Neuron (in vitro differentiated cells): ENCODE measurements around the gene C4orf50.

Source experiments
- H2AFZ ChIP-seq: one replicate; pipeline ENCODE4 v1.6.1; 2013; ENCODE audit warnings: low read depth, mild to moderate bottlenecking, inconsistent platforms, low read length, moderate library complexity
- H3K27me3 ChIP-seq: one replicate; pipeline ENCODE4 v1.6.1; 2013; ENCODE audit warnings: low read length; ENCODE audit not compliant: insufficient read depth
- H3K36me3 ChIP-seq: one replicate; pipeline ENCODE4 v1.6.1; 2013; ENCODE audit warnings: low read length; ENCODE audit not compliant: insufficient read depth
- H3K4me1 ChIP-seq: one replicate; pipeline ENCODE4 v1.6.1; 2013; ENCODE audit warnings: low read length; ENCODE audit not compliant: insufficient read depth
- H3K4me3 ChIP-seq: 2 replicates; pipeline ENCODE4 v1.5.1; 2013; ENCODE audit warnings: mild to moderate bottlenecking, low read length, moderate library complexity
- H3K9me3 ChIP-seq: one replicate; pipeline ENCODE4 v1.6.1; 2013; ENCODE audit warnings: low read length

C4orf50 gene

GRCh38 chr4:6038711-6039110 is 20.5 kb upstream of the C4orf50 start:
- Histone ChIP-seq H2AFZ (no peak overlapping the region), H3K4me3 (no peak overlapping the region), H3K9me3 (no peaks in the 10 kb centered on the region), H3K27me3 (peaks cover 16% of the 10 kb centered on the region), H3K36me3 (no peaks in the 10 kb centered on the region), H3K4me1 (no peaks in the 10 kb centered on the region)

- Histone ChIP-seq H3K36me3 (no peaks in the 10 kb centered on the region), H3K4me3 (no peak overlapping the region), H3K9me3 (no peaks in the 10 kb centered on the region), H3K27me3 (peaks cover 4% of the 10 kb centered on the region), H2AFZ (no peak overlapping the region), H3K4me1 (no peaks in the 10 kb centered on the region)
Measured at GRCh38 chr4:6035786-6036185, 17.6 kb upstream of the C4orf50 start.

- no peaks in the 10 kb centered on the region for H3K27me3 ChIP-seq
- no peaks in the 10 kb centered on the region for H3K36me3 ChIP-seq
- H2AFZ ChIP-seq = no peak overlapping the region
- H3K9me3 ChIP-seq = no peaks in the 10 kb centered on the region
- no peaks in the 10 kb centered on the region for H3K4me1 ChIP-seq
- H3K4me3 ChIP-seq = no peak overlapping the region
Measured at GRCh38 chr4:6033381-6033780, 15.2 kb upstream of the C4orf50 start.

DNA sequence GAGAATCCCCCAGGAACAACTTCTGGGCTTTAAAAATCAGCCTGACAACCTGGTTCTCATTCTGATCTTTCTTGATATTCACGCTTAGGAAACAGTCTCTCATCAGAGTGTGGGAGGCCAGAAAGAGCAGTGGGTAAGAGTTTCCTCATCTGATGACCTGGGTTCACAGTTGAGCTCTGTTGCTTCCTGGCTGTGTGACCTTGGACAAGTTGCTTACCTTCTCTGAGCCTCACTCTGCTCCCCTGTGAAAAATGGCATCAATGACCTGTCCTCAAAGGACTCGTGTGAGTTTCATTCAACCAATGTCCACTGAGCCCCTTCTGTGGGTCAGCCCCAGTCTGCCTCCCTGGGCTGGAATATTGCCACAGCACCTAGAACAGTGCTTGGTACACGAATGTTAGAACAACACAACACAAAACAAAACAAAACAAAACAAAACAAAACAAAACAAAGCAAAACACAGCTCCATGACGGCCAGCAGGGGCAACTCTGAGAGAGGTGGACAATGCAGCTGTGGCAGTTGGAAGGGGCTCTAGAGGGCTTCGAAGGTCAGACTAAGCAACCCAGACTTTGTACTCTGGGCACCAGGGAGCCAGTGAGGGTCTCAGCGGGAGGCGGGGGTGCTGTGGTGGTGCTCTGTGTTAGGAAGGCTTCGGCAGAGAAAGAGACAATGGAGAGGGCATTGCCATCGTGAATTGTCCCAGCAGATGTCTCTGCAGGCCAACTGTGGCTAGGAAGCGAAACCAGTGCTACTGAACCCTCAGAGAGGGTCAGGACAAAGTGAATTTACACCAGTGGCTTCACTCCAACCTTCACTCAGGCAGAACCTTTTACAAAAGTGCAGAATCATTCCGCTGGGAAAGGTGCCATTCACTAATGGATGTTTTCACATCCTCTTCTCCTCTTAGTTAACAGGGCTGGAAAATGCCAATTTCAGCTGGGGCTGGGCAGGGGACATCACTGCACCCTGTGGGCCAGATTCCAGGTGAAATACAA is 14.3 kb upstream of the C4orf50 start:
- no peak overlapping the region for H2AFZ ChIP-seq
- no peaks in the 10 kb centered on the region for H3K36me3 ChIP-seq
- no peaks in the 10 kb centered on the region for H3K27me3 ChIP-seq
- no peaks in the 10 kb centered on the region for H3K4me1 ChIP-seq
- H3K9me3 ChIP-seq = no peaks in the 10 kb centered on the region
- H3K4me3 ChIP-seq = no peak overlapping the region

GRCh38 chr4:6031846-6032245 is 13.6 kb upstream of the C4orf50 start:
- H3K27me3 ChIP-seq = no peaks in the 10 kb centered on the region
- no peak overlapping the region for H3K4me3 ChIP-seq
- no peaks in the 10 kb centered on the region for H3K4me1 ChIP-seq
- H3K36me3 ChIP-seq = no peaks in the 10 kb centered on the region
- no peaks in the 10 kb centered on the region for H3K9me3 ChIP-seq
- H2AFZ ChIP-seq = no peak overlapping the region

DNA sequence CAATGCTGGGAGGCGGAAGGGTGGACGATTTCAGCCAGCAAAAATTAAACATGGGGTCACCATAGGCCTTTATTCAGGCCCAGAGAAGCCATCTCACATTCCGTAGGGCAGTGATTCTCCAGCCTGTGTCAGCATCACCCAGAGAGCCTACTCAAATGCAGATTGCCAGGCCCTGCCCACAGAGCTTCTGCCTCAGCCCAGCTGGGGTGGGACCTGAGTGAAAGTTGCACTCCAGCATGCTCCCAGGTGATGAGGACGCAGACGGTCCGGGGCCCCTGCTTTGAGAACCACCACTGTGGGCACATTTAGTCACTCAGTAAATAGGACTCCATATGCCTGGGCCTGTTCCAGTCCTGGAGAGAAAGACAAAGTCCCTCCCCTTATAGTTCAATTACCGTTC is 12.4 kb upstream of the C4orf50 start:
- H3K4me1 ChIP-seq = no peaks in the 10 kb centered on the region
- H3K27me3 ChIP-seq = peaks cover 4% of the 10 kb centered on the region
- H3K4me3 ChIP-seq = no peak overlapping the region
- no peaks in the 10 kb centered on the region for H3K9me3 ChIP-seq
- no peak overlapping the region for H2AFZ ChIP-seq
- H3K36me3 ChIP-seq = no peaks in the 10 kb centered on the region

GRCh38 chr4:6029254-6029653 is 11.0 kb upstream of the C4orf50 start:
- Histone ChIP-seq H3K9me3 (no peaks in the 10 kb centered on the region), H2AFZ (no peak overlapping the region), H3K4me3 (no peak overlapping the region)

DNA sequence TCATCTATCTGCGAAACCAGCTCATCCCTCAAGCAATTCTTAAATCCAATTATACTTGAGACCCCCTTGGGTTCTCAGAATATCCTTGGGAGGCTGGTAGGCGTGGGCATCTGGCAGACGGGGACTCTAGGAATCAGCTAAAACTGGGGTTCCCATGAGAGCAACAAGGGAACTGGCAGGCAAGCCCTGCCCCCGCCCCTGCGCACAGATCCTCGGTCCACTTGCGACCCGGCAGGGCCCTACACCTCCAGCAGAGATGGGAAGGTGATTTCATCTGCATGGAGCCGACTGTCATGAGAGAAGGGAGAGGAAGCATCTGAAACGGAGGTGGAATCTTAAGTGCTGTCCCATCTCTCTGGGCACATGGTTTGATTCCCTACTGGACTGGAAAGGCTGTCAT is 9.9 kb upstream of the C4orf50 start:
- H3K36me3 ChIP-seq = no peaks in the 10 kb centered on the region
- H3K27me3 ChIP-seq = peaks cover 4% of the 10 kb centered on the region
- H3K4me3 ChIP-seq = no peak overlapping the region
- no peaks in the 10 kb centered on the region for H3K9me3 ChIP-seq
- no peak overlapping the region for H2AFZ ChIP-seq
- H3K4me1 ChIP-seq = no peaks in the 10 kb centered on the region

More at GRCh38 chr4:6029254-6029653, 11.0 kb upstream of the C4orf50 start:
- peaks cover 4% of the 10 kb centered on the region for H3K27me3 ChIP-seq
- no peaks in the 10 kb centered on the region for H3K4me1 ChIP-seq
- no peaks in the 10 kb centered on the region for H3K36me3 ChIP-seq

- Histone ChIP-seq H3K9me3 (no peaks in the 10 kb centered on the region), H3K27me3 (peaks cover 4% of the 10 kb centered on the region), H3K4me1 (no peaks in the 10 kb centered on the region), H2AFZ (no peak overlapping the region), H3K36me3 (no peaks in the 10 kb centered on the region), H3K4me3 (no peak overlapping the region)
Measured at GRCh38 chr4:6027392-6027791, 9.2 kb upstream of the C4orf50 start.

GRCh38 chr4:6024313-6024960 is 6.2 kb upstream of the C4orf50 start:
- peaks cover 6% of the 10 kb centered on the region for H3K27me3 ChIP-seq
- no peak overlapping the region for H2AFZ ChIP-seq
- no peaks in the 10 kb centered on the region for H3K4me1 ChIP-seq
- no peaks in the 10 kb centered on the region for H3K36me3 ChIP-seq
- no peaks in the 10 kb centered on the region for H3K9me3 ChIP-seq
- no peak overlapping the region for H3K4me3 ChIP-seq

DNA sequence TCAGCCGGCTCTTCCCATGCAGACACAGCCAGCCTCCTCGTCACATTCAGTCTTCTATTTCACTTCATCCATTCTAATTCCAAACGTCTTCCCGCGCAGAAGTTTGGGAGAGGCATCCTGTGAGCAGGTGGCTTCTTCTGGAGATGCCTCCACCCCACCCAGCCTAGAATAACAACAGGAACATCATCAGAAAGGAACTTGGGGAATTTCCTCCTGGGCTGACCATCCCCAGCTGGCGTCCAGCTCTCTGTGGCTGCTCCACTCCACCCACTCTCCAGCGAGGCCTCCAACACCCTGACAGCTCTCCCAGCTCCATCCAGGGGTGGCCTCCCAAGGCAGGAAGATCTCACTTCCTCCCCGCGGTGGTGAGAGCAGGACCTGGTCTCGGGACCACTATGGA is 5.5 kb upstream of the C4orf50 start:
- Histone ChIP-seq H3K4me3 (no peak overlapping the region), H3K36me3 (no peaks in the 10 kb centered on the region), H3K4me1 (no peaks in the 10 kb centered on the region), H2AFZ (no peak overlapping the region), H3K27me3 (peaks cover 6% of the 10 kb centered on the region), H3K9me3 (no peaks in the 10 kb centered on the region)

GRCh38 chr4:6022607-6023288 is 4.5 kb upstream of the C4orf50 start:
- no peaks in the 10 kb centered on the region for H3K36me3 ChIP-seq
- no peaks in the 10 kb centered on the region for H3K9me3 ChIP-seq
- H3K27me3 ChIP-seq = peaks cover 10% of the 10 kb centered on the region
- no peak overlapping the region for H3K4me3 ChIP-seq
- no peak overlapping the region for H2AFZ ChIP-seq
- no peaks in the 10 kb centered on the region for H3K4me1 ChIP-seq
